GM18909 (cell line): Measurements from ENCODE around the gene CCDC92.

Source experiments
- ATAC-seq: cut with Tn5 transposase; IDR thresholded peaks from one replicate; pipeline ENCODE4 v1.9.1; 2021; ENCODE audit warnings: mild to moderate bottlenecking; ENCODE audit not compliant: unreplicated experiment, poor library complexity

The CCDC92 gene, protein sequence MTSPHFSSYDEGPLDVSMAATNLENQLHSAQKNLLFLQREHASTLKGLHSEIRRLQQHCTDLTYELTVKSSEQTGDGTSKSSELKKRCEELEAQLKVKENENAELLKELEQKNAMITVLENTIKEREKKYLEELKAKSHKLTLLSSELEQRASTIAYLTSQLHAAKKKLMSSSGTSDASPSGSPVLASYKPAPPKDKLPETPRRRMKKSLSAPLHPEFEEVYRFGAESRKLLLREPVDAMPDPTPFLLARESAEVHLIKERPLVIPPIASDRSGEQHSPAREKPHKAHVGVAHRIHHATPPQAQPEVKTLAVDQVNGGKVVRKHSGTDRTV

DNA sequence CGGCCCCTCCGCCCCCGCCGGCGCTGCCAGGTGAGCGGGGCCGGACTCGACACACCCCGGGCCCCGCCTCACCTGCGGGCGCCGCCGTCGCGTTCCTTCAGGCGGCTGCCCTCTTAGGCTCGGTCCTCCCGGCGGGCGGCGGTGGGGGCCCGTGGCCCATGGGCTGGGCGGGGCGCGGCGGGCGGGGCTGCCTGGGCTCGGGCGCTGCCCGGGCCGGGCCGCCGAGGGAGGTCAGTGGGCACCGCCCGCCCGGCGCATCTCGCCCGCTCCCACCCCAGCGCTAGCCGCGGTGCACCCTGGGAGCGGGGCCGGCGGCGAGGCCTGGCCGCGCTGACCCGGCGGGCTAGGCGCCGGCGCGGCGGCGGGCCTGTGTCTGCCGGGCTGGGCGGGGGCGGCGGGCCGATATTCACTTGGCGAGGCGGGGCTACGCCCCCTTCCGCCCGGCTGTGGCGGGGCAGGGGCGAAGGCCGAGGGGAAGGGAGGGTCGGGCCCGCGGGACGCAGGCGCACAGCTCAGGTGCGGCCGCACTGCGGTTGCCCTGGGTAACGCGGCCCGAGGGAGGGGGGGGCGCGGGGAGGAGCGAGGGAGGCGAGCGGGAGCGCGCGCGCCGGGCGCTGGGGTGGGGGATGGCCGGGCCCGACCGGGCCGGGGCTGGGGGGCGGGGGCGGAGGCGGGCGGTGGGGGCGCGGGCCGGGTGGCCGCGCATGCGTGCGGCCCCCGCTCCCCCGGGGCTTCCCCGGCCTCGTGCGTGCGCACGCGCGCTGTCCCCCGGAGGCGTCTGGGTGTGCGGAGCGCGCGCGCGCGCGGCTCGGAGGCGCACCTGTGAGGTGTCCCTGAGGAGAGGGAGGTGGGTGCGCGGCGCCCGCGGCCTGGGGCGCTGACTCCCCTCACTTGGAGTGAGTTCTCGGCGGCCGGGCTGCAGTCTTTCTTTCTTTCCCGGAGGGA lies at the start of gene CCDC92, which contains the start of gene ZNF664:
Gene CCDC92 (minus strand): TSS at position 375 of the 945 bp plus-strand sequence. CDS start 28,526 bp downstream, outside the sequence.
Gene ZNF664 (plus strand): TSS at position 759 of the 945 bp plus-strand sequence. CDS start 38,930 bp downstream, outside the sequence.
- ATAC-seq, result peak; percentile 78

DNA sequence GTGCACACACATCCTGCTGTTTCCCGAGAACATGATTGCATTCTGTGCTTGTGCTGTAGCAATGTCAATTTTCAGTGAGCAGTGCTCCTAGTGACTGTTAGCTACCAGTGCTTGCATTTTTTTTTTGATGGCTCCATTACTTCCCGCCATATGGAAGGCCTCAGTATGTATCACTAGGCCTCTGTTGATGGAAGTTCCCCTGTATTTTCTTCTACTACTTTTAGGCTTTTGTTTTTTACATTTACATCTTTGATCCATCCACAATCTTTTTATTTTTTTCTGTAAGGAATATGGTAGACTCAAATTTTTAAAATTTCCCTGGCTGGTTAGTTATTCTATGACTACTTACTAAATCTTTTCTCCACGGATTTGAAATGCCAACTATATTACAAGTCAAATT lies 49.5 kb upstream of the CCDC92 start:
- no peak for ATAC-seq

DNA sequence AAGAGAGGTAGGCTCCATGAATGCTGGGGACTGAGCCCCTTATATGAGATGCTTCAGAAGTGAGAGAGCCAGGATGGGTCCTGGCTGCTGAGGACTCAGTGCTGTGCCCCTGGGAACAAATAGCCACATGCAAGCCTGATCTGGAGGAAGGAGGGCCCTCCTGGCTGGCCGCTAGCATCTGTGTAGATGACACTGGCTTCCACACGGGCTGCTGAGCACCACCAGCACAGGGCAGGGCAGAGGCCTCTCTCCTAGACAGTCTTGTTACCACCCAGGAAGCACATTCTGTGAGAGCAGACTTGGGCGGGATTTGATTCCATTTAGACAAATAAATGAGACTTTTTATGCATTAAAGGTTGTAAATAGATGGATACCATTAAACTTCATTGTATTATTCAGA lies 48.4 kb upstream of the CCDC92 start:
- no peak for ATAC-seq

DNA sequence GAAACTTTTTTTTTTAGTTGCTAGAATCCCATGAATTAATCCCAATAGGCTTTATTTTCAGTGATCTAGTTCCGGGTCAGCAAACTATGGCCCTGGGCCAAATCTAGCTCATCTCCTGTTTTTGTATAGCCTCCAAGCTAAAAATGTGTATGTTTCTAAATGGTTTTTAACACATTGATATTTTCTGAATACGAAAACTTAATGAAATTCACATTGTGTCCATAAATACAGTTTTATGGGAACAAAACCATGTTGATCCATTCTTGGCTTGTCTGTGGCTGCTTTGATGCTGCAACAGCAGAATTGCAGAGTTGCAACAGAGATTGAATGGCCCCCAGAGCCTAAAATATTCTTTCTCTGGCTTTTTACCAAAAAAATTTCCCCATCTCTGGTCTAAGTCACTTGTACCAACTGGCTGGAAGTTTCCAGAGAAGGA lies 47.9 kb upstream of the CCDC92 start:
- ATAC-seq, result no peak

DNA sequence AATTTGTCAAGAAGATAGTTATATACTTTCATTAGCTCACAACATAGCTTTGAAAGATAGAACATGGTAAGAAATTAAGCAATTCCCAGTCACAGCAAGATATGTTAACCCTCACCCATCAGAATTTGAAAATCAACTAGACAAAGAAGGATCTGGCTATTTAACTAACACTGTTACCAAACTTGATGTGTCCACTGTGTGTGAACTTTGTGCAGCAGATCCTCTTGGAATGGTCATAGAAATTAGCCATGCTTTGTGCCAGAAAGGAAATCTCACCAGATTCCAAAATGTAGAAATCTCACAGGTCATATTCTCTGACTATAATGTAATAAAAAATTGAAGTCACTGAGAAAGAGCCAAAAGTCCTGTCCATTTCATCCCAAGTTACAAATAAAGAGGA lies 46.5 kb upstream of the CCDC92 start:
- ATAC-seq, result no peak

DNA sequence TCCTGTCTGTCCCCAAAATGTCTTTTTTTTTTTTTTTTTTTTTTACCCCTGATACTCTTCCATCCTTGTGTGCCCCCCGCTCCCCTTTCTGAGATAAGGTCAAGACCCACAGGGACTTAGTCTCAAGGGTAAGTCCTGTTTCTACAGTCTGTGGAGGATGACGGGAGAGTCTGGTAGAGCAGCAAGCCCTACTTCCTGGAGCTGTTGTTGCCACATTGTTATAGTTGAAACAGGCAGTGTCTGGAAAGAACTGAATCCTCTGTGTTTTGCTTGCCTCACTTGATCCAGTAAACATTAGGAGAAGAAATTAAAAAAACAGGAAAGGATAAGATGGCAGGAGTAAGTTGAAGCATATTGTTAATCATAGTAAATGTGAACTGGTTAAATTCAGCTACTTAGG lies 45.9 kb upstream of the CCDC92 start:
- ATAC-seq, result no peak

DNA sequence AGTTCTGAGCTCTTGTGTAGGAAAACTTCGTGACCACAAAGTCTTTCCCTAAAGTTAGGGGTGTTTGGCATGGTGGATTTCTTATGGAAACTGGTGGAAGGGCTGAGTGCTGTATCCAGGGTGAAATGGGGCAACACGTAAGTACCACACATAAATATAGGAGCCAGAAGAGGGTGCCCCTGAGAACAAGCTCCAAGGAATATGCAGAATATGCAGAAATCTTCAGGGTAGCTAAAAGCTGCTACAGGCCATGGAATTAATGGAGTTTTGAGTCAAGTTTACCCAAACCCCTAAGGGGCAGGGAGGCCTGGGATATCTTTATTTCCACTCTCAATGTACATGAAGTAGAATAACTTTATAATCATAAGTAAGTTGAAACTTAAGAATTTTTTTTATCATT lies 44.4 kb upstream of the CCDC92 start:
- no peak for ATAC-seq

DNA sequence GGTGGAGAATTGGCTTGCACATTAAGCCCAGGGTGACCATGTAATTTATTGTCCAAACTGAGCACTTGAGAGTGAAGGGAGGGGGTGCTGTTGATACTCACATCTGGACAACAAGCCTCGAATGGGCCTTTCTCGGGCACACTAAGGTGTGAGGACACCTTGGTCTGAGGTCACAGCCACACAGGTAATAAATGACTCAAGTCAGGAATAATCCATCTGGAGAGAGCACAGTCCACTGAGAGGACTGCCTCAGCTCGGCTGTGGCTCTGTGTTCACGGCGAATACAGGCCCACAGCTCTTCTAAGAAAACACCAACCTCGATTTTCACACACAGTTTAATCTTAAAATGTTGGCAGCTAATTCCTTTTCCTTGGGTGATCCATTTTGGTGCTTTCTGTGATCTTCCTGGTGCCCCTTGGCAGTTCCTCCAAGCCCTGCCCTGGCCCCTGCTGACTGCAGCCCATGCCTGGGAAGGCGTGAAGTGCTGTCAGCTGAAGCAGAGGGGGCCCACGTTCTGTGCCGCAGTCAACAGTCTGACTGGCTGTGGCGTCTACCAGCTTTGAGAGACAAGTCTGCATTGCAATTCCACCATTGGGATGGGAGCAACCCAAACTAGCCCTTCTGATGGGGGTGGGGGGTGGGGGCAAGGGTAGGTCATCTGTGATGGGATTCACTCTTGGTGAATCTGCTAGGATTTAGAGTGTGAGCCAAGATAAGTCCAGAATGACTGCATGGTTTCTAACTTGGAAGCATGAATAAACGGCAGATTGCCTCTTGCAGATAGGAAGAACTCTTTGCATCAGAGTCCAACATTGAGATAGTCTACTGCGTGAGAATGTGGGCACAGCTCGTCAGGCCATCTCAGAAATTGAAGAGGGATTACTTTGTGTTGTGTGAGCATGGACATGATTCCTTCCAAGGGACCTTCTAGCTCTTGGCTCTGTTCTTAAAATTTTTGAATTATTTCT lies 43.1 kb upstream of the CCDC92 start:
- no peak for ATAC-seq

DNA sequence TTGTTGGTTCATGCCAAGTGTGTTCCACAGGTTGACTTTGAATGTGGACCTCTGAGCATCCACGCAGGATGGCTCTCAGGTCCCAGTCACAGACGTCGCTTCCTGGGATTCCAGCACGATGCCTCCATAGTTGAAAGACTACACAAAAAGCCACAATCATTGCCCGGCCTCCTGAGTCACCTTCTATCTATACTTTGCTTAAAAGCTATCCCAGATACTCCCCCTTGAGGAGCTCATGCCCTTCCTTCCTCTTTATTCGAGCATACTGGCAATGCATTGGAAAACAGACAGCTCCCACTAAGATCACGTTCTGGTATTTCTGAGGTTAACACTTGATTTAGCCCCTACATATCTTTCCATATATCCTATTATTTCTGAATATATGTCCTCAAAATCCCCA lies 40.4 kb upstream of the CCDC92 start:
- no peak for ATAC-seq

DNA sequence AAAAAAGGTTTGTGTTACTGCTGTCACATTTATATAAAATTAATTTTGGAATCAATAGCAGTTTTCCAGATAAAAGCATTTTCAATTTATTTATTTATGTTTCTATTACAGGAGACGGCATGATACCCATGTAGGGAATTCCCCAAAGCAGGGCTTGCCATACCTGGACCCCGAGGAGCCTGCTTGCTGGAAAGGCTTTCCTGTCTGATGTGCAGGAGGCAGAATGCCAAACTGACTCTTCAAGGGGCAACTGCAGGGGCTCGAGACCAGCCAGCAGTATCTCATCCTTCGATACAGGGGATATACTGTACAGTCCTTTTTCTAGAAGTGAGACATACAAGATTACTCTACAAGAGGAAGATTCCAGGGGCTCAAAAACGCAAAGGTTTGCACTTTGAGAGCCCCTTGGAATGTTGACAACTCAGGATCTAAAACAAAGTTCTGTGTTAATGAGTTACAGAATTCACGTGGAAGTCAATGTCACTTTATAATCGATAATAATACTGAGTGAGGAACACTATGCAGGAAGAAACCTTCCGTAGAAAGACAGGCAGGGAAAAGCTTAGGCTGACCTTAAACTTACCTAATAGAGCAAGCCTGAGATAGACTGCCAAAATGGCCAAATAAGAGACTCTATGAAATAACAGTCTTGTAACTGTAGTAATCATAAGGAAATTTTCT lies 38.9 kb upstream of the CCDC92 start:
- no peak for ATAC-seq

DNA sequence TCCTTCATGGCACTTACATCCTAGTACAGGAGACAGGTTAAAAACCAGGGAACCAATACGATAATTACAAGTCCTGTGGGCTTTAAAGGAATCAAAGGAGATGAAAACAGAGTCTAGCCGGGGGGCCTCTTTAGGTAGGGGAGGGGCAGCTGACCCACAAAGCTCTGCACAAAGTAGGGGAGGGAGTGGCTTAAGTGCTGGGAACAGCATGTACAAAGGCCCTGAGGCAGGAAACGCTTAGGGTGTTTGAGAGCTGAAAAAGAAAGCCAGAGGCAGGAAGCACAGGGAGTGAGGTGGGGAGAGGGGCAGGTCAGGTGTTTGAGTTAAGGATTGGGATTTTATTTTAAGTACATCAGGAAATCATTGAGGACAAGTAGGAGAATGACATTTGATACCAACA lies 38.1 kb upstream of the CCDC92 start:
- no peak for ATAC-seq

DNA sequence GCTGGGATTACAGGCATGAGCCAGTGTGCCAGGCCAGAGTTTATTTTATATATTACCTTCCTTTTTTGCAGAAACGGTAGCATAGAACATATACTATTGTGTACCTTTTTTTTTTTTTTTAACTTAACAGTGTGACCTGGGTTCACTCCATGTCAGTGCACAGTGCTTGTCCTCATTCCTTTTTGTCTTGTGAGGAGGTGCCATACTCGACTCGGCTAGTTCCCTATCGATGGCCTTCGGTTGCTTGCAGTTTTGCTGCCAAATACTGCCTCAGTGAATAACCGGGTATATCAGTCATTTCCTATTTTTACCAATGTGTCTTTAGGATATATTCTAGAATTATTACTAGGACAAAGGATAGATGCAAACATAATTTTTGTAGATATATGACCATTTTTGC lies 37.1 kb upstream of the CCDC92 start:
- ATAC-seq, result no peak

DNA sequence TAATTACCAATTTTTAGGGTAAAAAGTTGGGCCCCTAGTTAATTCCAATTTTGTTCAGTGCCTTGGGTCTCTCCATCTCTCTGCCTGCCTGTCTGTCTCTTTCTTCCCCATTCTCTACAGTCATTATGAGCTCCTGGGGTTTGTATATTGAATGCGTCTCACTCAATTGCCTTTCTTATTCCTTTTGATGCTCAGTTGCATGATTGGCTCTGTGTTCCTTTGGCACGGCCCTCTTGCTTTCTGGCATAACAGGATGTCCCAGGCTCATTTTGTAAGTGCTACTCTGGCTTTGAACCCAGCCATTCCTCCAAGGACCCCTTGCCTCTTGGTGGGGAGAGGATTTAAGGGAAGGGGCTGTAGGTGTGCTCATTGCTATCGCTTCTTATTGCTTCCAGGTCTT lies 36.0 kb upstream of the CCDC92 start:
- ATAC-seq, result no peak

DNA sequence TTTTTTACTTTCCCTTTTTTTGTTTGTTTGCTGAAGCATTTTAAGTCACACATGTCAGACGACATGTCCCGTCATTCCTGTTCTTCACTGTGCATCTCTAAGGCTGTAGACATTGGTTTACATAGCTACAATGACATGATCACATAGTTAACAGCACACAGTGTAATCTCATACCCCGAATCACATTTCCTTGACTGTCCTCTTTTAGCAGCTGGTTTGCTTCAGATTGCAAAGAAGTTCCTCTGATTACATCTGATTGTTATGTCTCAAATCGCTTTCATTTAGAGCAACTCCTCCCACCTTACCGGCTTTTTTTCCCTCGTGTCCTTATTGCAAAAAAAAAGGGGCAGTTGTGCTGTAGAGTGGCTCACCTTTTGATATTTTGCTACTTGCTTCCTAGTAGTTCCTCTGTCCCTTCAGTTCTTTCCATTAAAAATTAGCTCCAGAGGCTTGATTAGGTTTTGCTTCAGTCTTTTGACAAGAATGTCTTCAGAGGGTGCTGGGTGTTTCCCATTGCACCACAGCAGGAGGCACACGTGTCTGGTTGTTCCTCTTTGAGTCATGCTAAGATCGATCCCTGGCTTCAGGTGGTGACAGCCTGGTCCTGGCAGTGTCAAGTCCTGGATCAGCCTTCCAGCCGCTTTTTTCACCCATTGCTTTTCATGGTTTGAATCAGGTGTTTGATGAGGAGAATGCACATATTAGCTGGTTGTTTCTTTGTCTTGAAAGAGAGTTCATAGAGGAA lies 35.4 kb upstream of the CCDC92 start:
- no peak for ATAC-seq

DNA sequence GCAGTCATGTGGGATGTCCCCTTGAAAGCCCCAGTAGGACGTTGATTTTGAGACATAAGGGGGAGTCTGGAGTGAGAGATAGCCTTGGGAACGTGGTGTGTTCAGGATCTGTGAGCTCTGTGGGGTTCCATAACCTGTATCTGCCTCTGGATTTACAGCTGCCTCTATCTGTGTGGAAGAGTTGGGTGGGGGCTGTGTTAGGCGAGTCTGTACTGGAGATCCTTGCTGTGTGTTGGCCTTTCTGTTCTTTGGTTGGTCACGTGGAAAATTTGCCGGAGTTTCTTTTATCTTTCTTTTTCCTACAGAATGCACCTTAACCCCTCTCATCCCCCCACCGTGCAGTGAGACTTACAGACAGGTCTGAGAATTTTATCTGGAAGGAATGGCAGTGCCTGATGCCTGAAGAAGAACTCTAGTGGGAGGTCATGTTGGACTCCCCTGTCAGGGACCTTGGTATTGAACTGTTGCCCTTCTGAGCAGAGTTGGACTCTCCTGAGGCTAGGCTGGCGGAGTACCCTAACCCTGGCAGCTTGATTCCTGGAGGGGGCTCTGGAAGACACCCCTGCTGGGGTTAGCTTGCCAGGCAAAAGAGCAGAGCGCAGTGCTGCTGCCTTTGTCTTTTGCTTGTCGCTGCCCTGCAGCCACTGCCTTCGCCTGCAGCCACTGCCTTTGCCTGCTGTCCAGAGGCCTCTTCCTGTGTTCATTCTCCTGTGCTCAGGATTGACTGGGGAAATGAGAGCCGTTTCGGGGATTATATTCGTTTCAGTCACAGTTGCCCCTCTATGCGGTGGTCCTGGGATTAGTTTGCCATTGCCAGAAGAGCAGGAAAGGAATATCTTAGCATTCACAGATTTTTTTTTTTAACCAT lies 34.4 kb upstream of the CCDC92 start:
- ATAC-seq, result no peak

DNA sequence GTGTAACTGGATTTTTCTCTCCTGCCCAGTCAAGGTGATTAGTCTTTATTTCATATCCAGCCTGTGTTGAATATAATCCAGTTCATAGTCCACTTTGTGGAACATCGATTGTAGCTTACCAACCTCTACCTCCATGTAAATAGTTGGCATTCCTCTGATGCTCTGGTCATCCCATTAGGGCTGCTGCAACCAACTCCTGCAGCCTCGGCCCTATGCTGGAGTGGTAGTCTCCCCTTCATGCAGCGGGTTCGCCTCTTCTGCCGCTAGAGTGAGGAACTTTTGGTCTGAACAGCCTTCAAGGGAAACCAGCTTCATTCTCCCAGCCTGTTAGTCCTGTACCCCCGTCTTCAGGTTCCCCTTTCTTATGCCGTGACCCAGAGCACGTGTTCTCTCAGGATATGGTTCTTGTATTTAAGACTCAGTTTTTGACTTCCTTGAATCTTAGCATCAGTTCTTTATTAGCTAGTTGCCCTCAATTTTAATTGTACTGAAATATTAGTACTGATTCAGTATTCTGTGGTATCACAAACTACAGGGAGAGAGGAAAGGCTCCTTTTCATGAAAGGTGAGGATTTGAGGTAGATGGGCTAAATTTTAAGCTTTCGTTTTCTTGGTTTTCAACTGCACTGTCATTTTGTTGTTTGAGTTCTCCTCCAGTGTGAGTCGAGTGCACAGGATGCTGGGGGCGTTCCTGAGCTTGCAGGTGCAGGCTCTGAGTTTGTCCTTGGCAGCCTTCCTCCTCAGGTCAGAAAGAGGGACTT lies 33.6 kb upstream of the CCDC92 start:
- ATAC-seq, result peak; percentile 54

DNA sequence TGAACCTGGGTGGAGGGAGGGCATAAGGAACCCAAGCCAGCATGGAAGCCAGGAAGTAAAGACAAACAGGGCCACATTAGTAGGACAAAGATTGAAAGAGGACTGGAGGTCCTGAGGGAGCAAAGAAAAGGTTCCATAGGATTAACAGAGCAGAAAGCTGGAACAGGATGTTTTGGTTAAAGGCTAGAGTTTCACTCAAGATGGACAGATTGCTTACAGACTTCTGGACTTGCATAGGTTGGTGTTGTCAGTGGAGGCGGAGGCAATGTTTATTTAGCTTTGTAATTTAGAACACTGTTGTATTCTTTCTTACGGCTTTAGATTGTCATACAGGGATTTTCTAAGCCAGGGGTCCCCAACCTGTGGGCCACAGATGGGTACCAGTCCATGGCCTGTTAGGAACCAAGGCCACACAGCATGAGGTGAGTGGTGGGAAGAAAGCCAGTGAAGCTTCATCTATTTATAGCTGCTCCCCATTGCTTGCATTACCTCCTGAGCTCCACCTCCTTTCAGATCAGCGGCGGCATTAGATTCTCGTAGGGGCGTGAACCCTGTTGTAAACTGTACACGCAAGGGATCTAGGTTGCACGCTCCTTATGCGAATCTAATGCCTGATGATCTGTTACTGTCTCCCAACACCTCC lies 31.7 kb upstream of the CCDC92 start:
- no peak for ATAC-seq
